T-helper 2 cell treated with Interferon-gamma antibody and Interleukin-4, amounts not matched to agents 5 μg/mL and 100 μg/mL, for 36 hours (primary cell): ENCODE measurements around the gene DBN1.

Source experiments
- DNase-seq: peaks from one replicate; pipeline ENCODE4 v3.0.0; 2021; ENCODE audit warnings: low spot score
- H3K27ac Mint-ChIP-seq: one replicate; pipeline ENCODE4 v1.8.0; 2021; ENCODE audit warnings: mild to moderate bottlenecking, mixed read lengths
- H3K27me3 Mint-ChIP-seq: one replicate; pipeline ENCODE4 v1.8.0; 2021; ENCODE audit warnings: low read depth, mixed read lengths
- H3K36me3 Mint-ChIP-seq: one replicate; pipeline ENCODE4 v1.8.0; 2021; ENCODE audit warnings: low read depth, mixed read lengths
- H3K4me1 Mint-ChIP-seq: one replicate; pipeline ENCODE4 v1.8.0; 2021; ENCODE audit warnings: low read depth, mixed read lengths
- H3K4me3 Mint-ChIP-seq: one replicate; pipeline ENCODE4 v1.8.0; 2022; ENCODE audit warnings: mild to moderate bottlenecking, moderate library complexity, mixed read lengths
- H3K9me3 Mint-ChIP-seq: one replicate; pipeline ENCODE4 v1.8.0; 2021; ENCODE audit warnings: mixed read lengths

Gene DBN1

DNA sequence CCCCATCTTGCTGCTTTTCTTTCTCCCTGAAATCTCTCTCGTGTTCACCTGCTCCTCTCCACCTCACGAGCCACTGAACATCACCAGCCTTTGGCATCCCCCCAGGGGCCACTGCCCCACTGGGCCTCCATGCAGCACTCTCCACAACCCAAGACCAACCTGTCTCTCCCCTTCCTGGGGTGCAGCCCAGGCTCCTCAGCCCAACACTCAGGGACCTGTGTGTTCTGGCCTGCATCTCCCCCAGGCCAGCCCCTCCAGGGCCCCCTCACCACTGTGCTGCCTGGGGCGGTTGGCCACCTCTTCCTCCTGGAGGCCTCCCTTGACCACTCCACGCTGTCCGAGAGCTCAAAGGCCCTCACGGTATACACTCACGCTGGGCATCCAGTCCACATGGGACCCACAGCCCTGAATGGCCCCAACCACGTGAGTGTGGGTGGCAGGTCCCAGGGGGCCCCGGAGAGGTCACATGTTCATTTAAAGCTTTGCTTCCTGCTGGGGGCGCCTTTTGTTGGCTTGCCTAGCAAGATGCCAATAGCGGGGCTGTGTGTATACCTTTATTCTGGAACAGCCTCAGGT lies 36.6 kb upstream of the DBN1 start:
- no peak for DNase-seq
- no peak overlapping the region for H3K27ac Mint-ChIP-seq
- H3K27me3 Mint-ChIP-seq: no peaks in the 10 kb centered on the region
- H3K4me3 Mint-ChIP-seq: no peak overlapping the region
- H3K9me3 Mint-ChIP-seq: no peaks in the 10 kb centered on the region
- H3K4me1 Mint-ChIP-seq: peaks cover 4% of the 10 kb centered on the region
- H3K36me3 Mint-ChIP-seq: peaks cover 27% of the 10 kb centered on the region

DNA sequence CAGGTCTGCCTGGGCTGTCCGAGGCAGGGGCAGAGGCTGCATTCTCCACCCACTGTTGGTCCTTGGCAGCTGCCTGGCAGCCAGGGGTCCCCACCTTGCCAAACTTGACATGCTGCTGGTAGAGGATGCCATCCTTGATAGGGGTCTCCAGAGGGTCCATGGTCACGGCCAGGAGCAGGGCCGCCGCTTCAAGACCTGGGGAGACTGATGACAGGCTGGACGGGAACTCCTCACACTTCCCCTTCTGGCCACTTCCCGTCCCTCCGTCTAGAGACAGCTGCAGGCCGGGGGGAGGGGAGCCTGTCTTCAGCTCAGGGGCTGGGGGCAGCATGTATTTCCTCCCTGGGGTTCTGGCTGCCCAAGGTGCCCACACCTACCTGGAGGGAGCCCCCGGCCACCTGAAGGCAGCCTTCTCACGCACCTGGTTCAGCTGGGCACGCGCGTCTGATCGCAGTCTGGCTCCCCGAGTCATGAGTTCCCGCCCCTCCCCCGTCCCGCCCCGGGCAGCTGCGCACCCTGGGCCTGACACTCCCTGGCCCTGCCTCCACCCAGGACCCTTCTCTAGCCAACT lies 36.0 kb upstream of the DBN1 start, which contains the start of gene DOK3:
Gene DOK3, minus strand, starts transcription at position 446 of the 571 bp plus-strand sequence. Its CDS starts 286 bp downstream, at position 160.
- H3K4me1 Mint-ChIP-seq: peaks cover 4% of the 10 kb centered on the region

DNA sequence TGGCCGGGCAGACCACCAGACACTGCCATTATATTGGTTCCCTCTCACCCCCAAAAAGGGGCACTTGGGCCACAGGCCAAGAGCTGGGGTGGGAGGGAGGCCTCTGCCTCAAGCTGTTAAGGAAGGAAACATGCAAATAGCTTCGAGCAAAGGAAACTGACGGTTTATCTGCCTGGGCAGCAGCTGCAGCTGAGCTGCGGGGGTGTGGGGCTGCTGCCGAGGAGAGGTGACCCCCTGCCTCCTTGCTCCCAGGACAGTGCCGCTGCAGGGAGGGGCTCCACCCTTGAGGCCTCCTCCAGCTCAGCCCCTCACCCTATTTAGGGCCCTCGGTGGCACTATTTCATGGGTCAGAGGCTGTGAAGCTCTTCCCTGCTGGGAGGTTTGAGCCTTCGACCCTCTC lies 35.4 kb upstream of the DBN1 start:
- Mint-ChIP-seq H3K36me3 (peaks cover 21% of the 10 kb centered on the region), H3K4me3 (no peak overlapping the region)

More for the DNA sequence above, 36.0 kb upstream of the DBN1 start, which contains the start of gene DOK3:
- no peak for DNase-seq
- H3K9me3 Mint-ChIP-seq: no peaks in the 10 kb centered on the region
- no peak within 1 kb of the TSS for H3K27ac Mint-ChIP-seq
- no peaks in the 10 kb centered on the region for H3K27me3 Mint-ChIP-seq
- H3K4me3 Mint-ChIP-seq: no peak within 1 kb of the TSS
- peaks cover 26% of the 10 kb centered on the region for H3K36me3 Mint-ChIP-seq

DNA sequence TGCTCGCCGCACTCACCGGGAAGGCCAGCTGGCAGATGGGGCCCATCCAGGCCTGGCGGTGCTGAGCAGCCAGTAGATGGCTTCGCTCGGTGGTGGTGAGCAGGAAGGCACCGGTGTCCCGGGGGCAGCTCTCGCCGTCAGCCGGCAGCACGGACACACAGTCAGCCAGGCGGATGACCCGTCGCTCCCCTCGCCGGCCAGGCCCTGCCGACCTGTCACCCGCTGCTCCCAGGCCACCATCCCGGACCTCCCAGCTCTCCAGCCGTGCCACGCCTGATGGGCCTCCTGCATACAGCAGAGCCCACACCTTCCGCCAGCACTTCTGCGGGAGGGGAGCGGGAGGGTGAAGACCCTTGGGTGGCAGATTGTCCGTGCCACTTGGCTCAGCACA lies 34.8 kb upstream of the DBN1 start:
- Mint-ChIP-seq H3K4me1 (peaks cover 4% of the 10 kb centered on the region), H3K9me3 (no peaks in the 10 kb centered on the region), H3K4me3 (no peak overlapping the region), H3K27ac (no peak overlapping the region), H3K27me3 (no peaks in the 10 kb centered on the region), H3K36me3 (peaks cover 16% of the 10 kb centered on the region)
- DNase-seq: no peak

More for the DNA sequence above, 35.4 kb upstream of the DBN1 start:
- DNase-seq: no peak
- Mint-ChIP-seq H3K27me3 (no peaks in the 10 kb centered on the region), H3K9me3 (no peaks in the 10 kb centered on the region), H3K27ac (no peak overlapping the region), H3K4me1 (peaks cover 4% of the 10 kb centered on the region)

DNA sequence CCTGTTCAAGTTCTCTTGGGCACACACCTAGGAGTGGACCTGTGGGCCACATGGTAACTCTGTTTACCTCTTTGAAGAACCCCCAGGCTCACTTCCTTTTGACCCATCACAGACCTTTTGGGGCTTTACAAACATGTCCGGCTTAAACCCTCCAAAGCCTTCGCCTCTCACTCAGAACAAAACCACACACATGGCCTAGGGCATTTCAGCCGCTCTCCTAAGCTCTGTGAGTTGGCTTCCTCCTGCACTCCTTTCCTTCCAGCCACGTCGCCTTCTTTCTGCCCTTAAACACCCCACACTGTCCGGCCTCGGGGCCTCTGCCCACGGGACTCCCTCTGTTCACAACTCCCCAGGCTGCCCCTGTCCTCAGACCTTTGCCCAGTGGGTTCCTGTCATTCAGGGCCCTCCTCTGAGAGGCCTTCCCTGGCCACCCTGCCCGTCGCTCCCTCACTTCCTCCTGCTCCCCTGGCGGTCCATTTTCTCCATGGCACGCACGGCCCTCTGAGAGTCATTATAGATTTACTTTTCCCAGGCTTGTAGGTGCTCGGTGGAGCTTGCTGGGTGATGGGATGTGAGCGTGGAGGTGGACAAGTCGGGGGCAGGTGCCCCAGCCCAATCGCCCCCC lies 34.3 kb upstream of the DBN1 start:
- Mint-ChIP-seq H3K27ac (peak overlapping the region; percentile 20), H3K36me3 (peaks cover 12% of the 10 kb centered on the region), H3K4me3 (no peak overlapping the region), H3K9me3 (no peaks in the 10 kb centered on the region), H3K27me3 (no peaks in the 10 kb centered on the region), H3K4me1 (peaks cover 4% of the 10 kb centered on the region)
- no peak for DNase-seq

DNA sequence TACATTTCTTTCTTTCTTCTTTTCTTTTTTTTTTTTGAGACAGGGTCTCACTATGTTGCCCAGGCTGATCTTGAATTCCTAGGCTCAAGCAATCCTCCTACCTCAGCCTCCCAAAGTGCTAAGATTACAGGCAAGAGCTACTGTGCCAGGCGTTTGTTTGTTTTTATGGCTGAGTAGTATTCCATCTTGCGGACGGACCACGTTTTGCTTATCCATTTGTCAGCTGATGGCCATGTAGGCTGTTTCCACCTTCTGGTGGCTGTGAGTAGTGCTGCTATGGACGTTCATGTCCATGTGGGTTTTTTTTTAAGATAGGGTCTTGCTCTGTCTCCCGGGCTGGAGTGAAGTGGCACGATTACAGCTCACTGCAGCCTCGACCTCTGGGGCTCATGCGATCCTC lies 33.7 kb upstream of the DBN1 start:
- no peaks in the 10 kb centered on the region for H3K9me3 Mint-ChIP-seq
- H3K27ac Mint-ChIP-seq: no peak overlapping the region
- H3K4me1 Mint-ChIP-seq: peaks cover 4% of the 10 kb centered on the region
- peaks cover 12% of the 10 kb centered on the region for H3K36me3 Mint-ChIP-seq
- no peaks in the 10 kb centered on the region for H3K27me3 Mint-ChIP-seq
- DNase-seq: no peak
- H3K4me3 Mint-ChIP-seq: no peak overlapping the region

DNA sequence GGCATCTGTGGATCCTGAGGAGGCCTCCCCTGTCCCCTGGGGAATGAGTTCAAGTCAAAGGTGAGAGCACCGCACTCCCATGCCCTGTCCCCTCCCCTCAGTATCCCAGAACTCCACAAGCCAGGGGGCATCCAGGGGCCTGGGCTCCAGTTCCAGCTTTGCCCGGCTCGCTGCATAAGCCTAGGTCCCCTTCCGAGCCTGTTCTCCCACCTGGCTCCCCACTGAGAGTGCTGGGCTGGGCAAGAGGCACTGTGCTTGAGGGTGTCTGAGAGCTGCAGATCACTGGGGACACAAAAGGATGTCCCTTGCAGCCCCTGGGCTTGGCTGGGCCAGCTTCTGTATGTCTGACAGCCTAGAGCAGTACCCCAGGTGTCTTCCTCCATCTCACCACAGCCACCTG lies 31.6 kb upstream of the DBN1 start:
- no peak for DNase-seq
- H3K4me1 Mint-ChIP-seq: peaks cover 6% of the 10 kb centered on the region
- peaks cover 3% of the 10 kb centered on the region for H3K27me3 Mint-ChIP-seq
- peaks cover 2% of the 10 kb centered on the region for H3K36me3 Mint-ChIP-seq
- H3K27ac Mint-ChIP-seq: no peak overlapping the region
- no peaks in the 10 kb centered on the region for H3K9me3 Mint-ChIP-seq
- H3K4me3 Mint-ChIP-seq: no peak overlapping the region

DNA sequence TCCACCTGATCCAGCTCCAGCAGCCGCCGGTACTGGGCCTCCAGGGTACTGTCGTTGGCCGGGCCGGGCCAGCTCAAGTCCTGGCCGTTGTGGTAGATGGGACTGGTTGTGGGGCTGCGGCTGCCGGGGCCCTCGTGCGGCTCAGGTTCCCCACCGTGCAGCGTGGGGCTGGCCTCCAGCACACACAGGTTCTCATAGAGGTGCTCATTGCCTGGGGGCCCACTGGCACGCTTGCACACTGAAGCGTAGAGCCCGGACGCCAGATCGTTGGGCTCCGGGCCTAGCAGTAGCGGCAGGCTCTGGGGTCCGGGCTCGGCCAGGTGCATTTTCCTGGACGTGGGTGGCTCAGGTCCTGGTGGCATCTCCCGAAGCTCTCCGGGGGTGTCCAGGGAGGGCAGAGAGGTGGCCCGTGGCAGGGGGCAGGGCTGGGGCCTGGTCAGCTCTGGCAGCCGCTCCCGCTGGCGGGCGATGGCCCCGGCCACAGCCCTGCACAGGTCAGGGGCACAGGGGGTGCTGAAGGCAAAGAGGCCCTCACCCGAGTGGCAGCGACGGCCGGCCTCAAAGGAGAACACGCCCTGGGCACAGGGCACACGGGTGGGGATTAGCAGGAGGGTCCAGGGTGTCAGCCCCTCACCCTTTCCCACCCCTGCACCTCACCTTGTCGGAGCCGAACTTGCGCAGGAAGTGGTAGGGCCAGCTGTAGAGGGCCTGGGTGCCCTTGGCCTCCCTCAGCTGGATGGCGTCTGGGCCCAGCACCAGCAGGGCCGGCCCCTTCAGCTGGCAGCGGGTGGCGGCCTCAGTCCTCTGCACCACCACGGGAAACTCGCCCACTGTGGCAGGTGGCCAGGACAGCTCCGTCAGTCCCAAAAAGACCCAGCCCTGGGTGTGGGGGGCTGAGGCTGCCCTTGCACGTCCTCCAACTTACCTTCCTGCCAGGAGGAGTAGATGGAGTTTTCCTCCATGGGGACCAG lies 30.9 kb upstream of the DBN1 start:
- peaks cover 4% of the 10 kb centered on the region for H3K4me1 Mint-ChIP-seq
- no peak for DNase-seq
- H3K9me3 Mint-ChIP-seq: no peaks in the 10 kb centered on the region
- H3K27ac Mint-ChIP-seq: no peak overlapping the region
- no peak overlapping the region for H3K4me3 Mint-ChIP-seq
- H3K27me3 Mint-ChIP-seq: peaks cover 8% of the 10 kb centered on the region
- peaks cover 2% of the 10 kb centered on the region for H3K36me3 Mint-ChIP-seq

DNA sequence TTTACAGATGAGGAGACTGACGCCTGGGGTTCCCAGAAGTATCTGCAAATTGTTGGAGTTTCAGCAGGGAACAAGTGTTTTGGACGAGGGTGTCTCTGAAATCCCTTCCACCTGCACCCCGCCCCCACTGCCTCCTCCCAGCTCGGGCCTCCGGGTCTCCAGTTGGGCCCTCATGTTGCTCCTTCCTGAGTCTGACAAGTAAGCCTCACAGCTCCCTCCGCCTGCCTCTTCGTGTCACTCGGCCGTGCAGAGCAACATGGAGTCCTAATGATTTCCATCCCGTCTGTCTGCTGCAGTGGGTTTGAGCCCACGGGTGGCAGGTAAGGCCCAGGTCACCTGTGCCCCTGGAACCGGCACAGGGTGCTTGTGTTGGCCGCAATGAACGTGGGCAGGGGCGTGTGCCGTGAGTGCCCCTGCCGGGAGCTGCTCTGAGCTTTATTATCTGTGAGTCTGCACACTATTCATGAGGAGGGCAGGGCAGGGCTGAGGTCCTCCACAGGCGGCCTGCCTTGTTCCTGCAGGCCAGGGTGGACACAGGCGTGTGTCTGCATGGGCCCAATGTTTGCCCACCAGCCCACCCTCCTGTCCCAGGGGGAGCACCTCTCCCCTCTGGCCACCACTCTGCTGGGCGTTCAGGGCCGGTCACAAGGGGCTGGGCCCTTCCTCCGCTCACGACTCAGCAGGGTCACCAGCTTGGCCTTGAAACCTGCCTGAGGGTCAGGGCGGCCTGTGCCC lies 30.1 kb upstream of the DBN1 start:
- Mint-ChIP-seq H3K36me3 (peaks cover 2% of the 10 kb centered on the region), H3K4me1 (peaks cover 6% of the 10 kb centered on the region), H3K9me3 (no peaks in the 10 kb centered on the region), H3K27ac (no peak overlapping the region), H3K27me3 (peaks cover 13% of the 10 kb centered on the region), H3K4me3 (no peak overlapping the region)
- no peak for DNase-seq

DNA sequence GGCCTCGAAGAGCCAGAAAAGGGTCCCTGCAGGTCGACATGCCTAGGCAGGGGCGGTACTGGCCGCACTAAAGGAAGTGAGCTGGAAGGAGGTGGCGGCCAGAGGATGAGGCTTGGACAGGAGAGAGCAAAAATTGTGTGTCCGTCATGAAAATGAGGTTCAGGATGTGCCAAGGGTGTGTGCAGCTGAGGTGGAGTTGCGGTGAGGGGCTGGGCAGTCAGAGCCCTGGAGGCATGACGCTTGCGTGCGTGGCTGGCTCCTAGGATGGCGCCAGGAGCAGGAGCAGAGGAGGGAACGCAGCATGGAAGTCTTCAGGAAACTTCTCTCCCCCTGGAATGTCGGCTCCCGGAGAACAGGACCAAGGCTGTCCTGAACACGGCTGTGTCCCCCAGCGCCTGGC lies 29.5 kb upstream of the DBN1 start:
- peaks cover 2% of the 10 kb centered on the region for H3K36me3 Mint-ChIP-seq
- no peak overlapping the region for H3K4me3 Mint-ChIP-seq
- H3K4me1 Mint-ChIP-seq: peaks cover 10% of the 10 kb centered on the region
- H3K27ac Mint-ChIP-seq: no peak overlapping the region
- no peak for DNase-seq
- H3K27me3 Mint-ChIP-seq: peaks cover 17% of the 10 kb centered on the region
- no peaks in the 10 kb centered on the region for H3K9me3 Mint-ChIP-seq

DNA sequence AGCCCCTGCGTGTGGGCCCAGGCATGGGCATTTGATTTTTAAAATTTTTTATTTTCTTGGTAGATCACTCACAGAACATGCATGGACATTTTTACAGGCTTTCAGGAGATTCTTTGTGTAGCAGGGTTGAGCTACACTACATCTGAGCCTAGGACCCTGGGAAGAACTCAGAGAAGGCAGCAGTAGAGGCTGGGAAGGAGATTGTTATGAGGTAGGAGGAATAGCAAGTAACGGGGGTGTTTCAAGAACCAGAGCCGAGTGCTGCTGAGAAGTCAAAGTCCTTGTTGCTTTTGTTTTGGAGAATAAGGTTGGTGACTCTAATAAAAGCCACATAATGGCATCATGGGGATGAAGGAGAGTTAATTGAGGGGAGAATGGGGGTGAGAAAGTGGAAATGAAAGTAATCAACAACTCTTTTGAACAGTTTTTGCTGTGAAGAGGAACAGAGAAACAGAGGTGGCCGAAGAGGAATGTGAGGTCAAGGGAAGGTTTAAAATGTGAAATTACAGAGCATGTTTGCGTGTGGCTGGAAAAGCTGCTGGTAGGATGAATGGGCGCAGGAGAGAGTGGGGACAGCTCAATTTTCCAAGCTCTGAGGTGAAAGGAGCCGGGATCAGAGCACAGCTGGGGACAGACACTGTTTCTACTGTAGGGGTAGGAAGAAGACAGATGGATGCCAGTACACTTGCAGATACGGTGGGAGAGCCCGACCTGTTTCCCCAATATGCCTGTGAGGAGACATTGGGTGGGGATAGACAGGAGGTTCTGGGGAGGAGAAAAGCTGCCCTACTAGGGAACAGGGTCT lies 28.6 kb upstream of the DBN1 start:
- no peaks in the 10 kb centered on the region for H3K9me3 Mint-ChIP-seq
- peaks cover 17% of the 10 kb centered on the region for H3K27me3 Mint-ChIP-seq
- DNase-seq: no peak
- H3K27ac Mint-ChIP-seq: no peak overlapping the region
- H3K4me3 Mint-ChIP-seq: no peak overlapping the region
- H3K36me3 Mint-ChIP-seq: no peaks in the 10 kb centered on the region
- peaks cover 11% of the 10 kb centered on the region for H3K4me1 Mint-ChIP-seq

DNA sequence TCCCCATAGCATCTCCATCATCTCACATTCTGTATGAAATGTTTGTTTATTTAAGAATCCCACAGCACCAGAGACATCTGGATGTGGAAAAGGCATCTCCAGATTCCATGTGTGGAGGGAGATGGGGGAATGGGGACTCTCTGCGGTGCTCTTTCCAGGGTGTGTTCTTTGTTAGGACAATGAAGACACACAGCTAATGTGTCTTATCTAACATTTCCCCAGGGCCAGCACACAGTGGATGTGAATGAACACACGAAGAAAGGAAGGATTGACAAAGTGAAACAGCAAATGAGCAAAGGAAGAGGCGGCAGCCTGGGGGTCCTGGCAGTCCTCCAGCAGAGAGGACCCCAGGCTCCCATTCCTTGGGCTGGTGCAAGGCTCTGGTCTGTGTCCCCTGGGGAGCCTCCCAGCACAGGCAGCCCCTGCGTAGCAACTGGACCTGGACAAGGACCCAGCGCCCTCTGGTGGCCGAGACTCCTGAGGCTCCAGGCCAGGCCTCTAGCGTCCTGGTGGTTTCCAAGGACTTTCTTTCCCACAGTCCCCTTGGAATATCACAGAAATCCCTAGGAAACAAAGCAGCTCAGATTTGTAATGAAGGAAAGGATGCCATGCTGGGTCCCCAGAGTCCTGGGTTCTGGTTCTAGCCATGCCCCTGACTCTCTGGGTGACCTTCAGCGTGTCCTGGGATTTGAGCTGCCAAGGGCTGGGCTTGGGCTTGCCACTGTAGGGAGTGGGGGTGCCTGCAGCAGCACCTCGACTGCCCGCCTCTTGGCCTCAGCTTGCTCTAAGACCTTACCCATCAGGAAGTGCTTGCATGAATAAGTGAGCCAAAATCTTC lies 27.5 kb upstream of the DBN1 start:
- no peak overlapping the region for H3K27ac Mint-ChIP-seq
- H3K27me3 Mint-ChIP-seq: peaks cover 17% of the 10 kb centered on the region
- peaks cover 16% of the 10 kb centered on the region for H3K4me1 Mint-ChIP-seq
- peak; percentile 73 for DNase-seq
- no peaks in the 10 kb centered on the region for H3K9me3 Mint-ChIP-seq
- H3K36me3 Mint-ChIP-seq: no peaks in the 10 kb centered on the region
- no peak overlapping the region for H3K4me3 Mint-ChIP-seq
